EL (cell line): ENCODE results near the gene DTYMK.
A peak's percentile ranks its signal among the peaks of the same experiment; 100 is the strongest.

ENCODE experiments used
- DNase-seq: peaks from one replicate; pipeline ENCODE4 v3.0.0-alpha.2; 2016

DTYMK gene

GRCh38 chr2:241645915-241646645 lies 40.5 kb downstream of the DTYMK start:
- DNase-seq, result no peak

DNA sequence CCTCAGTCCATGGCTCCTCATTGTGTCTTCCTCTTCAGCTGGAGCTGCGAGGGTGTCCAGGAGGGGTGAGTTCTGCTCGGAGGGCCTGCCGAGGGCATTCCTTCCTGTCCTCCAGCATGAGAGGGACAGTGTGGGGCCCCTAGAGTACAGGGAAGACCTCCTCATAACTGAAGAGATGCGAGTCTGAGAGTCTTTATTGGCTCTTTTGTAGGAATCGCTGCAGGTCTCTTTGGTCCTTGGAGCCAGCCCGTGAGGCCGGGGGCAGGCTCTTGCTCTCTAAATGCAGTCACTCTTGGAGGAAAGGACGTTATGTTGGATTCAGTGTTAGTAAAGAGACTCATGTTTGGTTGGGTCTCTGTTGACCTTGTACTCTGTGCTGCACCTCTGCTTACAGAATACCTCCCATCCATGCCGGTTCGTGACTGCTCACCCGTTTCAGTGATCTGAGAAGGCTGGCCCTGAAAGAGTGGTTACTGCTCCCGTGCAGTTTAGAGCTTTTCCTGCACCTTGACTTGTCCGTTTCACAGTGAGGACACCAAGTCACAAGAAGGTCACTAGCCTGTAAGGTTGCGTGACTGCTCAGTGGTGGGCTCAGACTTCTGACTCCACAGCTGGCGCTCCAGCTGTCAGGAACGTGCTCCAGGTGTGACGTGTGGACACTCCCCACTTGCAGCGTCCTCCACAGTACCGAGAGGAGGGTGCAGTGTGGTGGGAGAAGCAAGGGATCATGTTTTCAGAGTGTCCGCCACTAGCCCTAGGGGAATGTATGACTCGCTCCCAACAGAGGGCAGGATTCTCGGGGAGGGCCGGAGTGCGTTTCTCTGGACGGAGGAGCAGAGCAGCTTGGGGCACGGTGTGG lies 41.3 kb downstream of the DTYMK start:
- DNase-seq, result no peak

GRCh38 chr2:241641631-241642030 lies 45.0 kb downstream of the DTYMK start:
- DNase-seq, result no peak

DNA sequence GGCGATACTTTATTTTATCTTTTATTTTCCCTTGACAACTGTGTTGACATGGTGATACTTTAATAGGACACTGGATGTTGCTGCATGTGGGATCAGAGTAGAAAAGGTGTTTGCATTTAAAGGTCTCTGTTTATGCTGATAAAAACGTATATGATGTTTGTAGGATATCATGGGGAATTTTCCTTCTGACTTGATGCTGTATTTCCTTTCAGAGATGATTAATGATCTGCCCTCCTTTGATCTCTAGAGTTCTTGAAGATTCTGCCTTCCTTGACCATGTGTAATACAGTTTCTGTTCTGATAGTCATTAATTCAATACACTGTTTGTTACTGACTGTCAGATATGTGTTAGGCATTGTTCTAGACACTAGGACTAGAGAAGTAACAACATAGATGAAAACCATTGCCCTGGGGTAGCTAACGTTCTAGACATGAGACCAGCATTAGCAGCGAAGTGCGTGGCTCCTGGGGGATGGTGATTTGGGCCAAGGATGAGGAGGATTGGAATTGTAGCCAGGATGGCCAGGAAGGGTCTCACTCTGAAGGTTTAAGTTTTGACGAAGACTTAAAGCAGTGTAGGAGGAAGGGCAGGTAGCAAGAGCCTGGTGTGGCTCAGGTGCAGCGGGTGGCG lies 46.3 kb downstream of the DTYMK start:
- no peak for DNase-seq

DNA sequence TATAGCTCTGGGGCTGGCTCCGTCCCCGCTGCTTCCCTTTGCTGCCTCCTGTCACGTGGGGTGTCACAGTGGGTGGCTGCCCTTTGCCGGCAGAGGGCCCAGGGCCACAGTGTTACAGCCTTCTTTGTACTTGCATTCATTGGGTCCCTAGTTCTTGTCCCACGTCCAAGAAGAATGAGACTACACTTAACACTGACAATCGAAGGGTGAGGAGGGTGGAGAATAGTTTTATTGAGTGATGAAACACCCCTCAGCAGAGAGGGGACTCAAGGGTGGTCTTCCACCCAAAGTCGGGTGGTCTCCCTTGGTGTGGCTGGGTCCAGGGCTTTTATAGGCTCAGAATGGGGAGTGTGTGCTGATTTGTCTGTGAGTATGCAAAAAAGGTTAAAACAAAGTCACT lies 47.2 kb downstream of the DTYMK start:
- DNase-seq, result no peak

- DNase-seq, result no peak
Measured at GRCh38 chr2:241638940-241639339, 47.7 kb downstream of the DTYMK start.

DNA sequence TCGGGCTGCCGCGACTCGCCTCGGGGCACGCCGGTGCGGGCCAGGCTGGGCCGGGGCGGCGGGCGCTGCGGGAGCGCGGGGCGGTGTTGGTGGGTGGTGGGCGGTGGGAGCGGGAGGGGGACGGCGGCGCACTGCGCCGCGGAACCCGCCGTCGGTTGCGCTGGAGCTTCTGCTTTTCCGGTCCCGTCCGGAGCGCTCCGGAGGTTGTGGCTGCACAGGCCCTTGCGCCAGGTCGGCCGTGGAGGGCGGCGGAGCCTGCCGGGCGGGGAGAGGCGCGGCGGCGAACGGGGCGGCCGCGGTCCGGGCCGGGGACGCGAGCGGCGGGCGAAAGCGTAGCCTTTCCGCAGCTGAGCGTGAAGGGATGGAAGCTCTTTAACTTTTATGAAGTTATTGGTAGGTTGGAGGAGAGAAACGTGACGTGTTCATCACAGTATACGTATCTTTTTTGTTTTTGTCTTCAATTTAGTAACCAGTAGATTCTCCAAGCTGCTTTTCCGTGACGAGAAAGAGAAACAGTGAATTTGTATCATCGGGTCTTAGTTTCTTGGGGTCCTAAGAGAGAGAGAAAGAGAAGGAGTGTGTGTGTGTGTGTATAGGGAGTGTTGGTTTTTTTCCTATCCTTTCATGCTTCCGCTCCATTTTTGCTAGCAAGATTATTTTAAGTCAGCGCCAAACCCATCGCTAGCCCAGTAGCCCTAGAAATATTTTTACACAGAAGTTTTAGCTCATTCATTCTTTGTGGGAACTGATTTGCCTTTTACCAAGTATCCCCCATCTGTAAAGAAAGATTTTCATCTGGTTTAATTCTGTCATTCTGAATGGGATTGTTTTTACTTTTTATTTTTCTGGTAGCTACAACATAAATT lies 48.6 kb downstream of the DTYMK start:
- DNase-seq, result peak; percentile 41

GRCh38 chr2:241637018-241637794 lies 49.4 kb downstream of the DTYMK start, which contains the start of the genes ATG4B and THAP4:
ATG4B (plus strand) TSS chr2:241637693; CDS start chr2:241637715, 22 bp downstream.
THAP4 (minus strand) TSS chr2:241637158; CDS start chr2:241637017, 141 bp downstream.
- DNase-seq, result peak; percentile 84

GRCh38 chr2:241636182-241637017 lies 50.2 kb downstream of the DTYMK start:
- peak; percentile 49 for DNase-seq

- DNase-seq, result no peak
Measured at GRCh38 chr2:241635756-241636155, 50.9 kb downstream of the DTYMK start.

- DNase-seq, result no peak
Measured at GRCh38 chr2:241633561-241633960, 53.1 kb downstream of the DTYMK start.

DNA sequence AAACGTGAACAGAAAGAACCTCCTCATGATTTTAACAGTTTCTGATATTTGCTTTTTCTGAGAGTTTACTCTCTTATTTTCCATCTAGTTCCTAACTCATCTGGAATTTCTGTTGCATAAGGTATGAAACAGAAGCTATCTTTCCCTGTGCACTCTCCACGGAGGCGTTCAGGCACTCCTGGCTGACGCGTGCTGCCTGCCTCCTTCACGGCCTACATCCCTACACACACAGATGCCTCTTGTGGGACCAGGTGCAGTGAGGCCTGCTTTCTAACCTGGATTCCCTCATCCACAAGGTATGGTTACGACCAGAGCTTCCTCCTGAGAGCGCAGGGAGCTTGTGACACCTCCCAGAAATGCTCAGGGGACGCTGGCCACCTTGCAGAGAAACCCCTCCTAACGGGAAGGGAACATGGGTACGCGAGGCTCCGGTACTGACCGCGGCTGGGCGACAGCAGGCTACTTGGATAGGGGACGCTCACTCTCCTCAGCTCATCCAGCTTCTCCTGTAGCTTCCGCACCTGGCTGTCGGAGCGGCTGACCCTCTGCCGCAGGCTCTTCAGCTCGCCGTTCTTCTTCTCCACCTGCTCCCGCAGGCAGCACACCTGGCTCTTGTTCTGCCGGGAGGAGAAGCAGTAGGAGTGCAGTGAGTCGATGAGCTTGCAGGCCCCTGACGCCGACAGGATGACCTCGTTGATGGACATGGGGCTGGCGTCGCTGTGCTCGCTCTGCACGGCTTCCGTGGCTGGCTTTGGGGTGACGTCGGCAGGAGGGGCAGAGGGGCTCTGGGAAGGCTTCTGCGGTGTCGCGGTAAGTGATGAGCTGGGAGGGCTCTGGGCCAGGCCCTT lies 53.9 kb downstream of the DTYMK start:
- DNase-seq, result no peak

GRCh38 chr2:241629762-241630435 lies 56.7 kb downstream of the DTYMK start:
- peak; percentile 33 for DNase-seq

DNA sequence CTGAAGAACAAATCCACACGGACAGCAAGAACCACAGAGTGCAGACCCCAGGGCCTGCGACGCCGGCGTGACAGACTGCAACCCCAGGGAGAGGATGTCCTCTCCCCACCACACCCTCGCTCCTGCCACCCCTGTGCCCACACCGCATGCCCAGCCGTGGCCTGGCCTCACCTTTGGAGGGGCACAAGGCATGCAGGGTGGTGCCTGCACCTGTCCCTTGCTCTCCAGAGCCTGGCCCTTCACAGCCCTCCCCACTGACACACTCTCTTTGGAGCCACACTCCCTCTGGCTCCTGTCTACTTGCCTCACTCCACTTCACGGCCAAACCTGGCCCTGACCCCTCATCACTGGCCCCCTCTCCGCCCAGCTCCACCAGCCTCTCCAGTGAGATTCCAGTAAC lies 58.9 kb downstream of the DTYMK start:
- no peak for DNase-seq
